NCI-H524 treated with DMSO at 0.1 percent for 48 hours (cell line): ENCODE data around the gene ZG16B.

Experiments used
- DNase-seq: peaks from one replicate; lab custom pipeline; 2025; lab: John Stamatoyannopoulos, UW

ZG16B gene

GRCh38 chr16:2806286-2806685, 23.8 kb upstream of the ZG16B start:
- no peak for DNase-seq

DNA sequence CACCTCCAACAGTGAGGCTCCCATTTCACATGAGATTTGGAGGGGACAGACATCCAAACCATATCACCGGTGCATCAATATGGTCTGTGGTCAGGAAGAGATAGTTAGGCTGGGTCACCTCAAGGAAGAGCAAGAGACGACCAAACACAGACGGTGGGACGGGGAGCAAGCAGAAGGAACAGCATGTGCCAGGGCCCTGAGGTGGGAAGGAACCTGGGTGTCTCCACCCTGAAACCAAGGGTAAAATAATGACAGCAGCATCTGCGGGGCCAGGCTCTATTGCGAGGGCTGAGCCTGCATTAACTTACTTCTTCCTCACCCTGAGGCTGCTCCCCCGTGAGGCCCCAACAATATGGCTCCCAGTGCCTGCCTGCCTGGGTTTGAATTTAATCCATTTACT, 21.9 kb upstream of the ZG16B start:
- DNase-seq: no peak

DNA sequence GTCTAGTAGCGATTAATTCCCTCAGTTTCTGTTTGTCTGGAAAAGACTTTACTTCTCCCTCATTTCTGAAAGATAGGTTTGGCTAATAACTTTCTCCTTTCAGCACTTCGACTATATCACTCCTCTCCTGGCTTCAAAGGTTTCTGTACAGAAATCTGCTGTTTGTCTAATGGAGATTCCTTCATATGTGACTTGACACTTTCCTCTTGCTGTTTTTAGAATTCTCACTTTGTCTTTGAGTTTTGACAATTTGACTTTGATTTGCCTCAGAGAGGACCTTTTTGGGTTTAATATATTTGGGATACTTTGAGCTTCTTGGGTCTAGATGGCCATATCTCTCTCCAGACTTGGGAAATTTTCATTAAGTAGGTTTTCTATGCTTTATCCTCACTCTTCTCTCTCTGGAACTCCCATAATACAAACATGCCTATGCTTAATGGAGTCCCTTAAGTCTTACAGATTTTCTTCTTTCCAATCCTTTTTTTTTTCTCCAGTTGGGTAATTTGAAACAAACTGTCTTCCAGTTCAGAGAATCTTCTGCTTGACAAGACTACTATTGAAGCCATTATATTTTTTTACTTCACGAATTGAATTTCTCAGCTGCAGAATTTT, 20.8 kb upstream of the ZG16B start:
- DNase-seq: no peak

DNA sequence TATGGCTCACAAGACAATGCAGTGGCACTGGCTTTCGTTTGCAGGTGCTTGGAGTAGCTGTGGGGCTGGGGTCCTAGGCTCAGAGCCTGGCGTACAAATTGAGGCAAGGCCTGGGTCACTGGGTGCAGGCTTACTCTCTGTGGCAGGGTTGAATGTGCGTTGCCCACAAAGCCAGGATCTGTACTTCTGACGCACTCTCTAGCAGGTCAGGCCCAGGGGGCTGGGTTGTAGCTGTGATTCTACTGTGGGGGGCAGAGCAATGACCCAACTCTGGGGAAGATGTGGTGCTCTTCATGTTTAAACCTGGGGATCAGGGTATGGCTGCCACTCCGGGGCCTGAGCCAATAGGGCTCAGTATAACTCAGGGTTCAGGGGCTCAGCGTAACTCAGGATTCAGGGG, 19.5 kb upstream of the ZG16B start:
- DNase-seq: no peak

DNA sequence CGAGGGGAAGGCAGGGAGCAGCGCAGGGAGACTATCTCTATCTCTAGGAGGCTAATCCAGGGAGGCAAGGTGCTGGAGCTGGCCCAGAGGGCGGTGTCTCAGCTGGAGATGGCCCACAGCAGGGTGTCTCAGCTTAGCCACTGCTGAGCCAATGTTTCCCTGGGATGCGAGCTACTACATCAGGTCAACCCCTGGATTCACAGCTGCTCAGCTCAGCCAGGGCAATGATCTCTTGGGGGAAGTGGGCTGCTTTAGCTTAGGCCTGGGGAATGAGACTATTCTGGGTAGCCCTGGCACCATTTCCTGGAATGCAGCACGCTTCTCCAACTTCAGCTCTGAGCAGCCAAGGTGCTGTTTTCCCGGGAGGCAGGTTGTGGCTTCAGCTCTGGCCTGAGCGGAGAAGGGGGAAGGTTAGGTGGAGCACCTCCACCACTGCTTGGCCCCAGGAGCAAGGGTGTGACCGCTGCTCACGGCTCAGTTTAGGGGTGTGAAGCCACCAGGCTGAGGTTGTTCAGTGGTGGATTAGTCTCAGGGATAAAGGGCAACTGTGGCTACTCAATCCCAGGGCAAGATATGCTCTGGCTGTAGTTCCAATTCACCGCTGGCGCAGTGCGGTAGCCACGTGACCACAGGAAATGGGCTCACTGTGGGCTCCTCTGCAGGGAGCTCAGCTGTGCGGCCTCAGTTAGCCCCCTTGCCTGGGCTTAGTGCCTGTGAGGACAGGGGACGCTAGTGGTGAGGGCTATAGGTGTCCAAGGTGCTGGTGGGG, 18.2 kb upstream of the ZG16B start:
- DNase-seq: no peak

DNA sequence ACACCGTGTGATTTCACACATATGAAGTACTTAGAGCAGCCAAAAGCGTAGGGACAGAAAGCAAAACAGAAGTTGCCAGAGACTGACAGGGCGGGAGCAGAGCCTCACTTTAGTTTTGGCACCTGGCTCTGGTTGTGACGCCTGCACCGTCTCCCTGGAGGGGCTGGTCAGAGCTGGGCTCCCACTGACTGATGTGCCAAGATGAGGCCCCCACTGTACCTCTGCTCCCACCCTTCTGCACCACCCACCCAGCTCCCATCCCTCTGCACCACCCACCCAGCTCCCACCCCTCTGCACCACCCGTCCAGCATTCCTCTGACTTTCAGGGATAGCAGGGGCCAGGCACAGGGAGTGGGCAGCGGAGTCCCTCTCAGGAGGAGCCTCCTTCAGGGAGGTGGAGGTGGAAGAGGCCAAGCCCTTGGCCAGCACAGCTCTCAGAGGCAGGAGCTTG, 16.3 kb upstream of the ZG16B start:
- DNase-seq: no peak

- no peak for DNase-seq
Measured at GRCh38 chr16:2814551-2815298, 15.4 kb upstream of the ZG16B start.

DNA sequence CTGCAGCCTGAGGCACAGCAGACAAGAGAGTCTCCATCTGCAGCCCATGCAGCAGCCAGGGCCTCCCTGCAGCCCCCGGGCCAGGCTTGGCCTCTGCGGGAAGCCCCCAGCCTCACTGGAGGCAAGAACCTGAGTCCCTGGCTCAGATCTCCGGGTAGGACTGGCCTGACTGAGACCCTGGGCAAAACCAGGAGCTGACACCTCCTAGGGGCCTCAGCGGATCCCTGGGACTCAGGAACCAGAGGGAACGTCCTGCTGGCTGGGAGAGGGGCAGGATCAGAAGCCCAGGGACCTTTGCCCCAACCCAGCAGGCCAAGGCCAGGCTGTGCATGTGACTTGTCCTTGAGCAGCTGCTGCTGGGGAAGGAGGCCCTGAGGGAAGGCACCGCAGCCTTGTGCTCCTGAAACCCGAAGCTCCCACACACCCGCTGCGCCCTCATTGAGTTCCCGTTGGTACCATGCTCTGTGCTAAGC, 14.8 kb upstream of the ZG16B start:
- no peak for DNase-seq

DNA sequence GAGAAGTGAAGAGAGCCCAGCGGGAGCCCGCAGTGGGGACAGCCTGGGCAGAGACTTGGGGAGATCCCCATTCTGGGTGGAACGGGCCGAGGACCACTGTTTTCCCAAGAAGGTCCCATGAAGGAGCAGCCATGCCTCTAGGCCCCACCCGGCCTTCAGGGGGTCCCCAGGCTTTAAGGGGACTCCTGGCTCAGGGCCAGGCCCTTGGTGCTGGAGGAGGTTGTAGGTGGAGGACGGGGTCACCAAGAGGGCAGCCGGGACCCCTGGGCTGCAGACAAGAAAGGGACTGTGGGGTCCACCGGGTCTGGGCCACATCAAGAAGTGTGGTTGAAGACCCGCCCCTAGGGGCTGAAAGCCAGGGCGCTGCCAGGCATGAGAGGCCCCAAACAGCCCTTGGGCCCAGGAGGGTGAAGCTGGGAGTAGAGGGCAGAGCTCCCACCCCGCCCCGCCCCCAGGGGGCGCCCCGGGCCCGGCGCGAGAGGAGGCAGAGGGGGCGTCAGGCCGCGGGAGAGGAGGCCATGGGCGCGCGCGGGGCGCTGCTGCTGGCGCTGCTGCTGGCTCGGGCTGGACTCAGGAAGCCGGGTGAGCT, 13.3 kb upstream of the ZG16B start, which contains the start of gene PRSS21:
TSS of gene PRSS21 (plus strand) at position 487 of the 589 bp plus-strand sequence. CDS start at position 519, 32 bp downstream.
- DNase-seq: no peak

DNA sequence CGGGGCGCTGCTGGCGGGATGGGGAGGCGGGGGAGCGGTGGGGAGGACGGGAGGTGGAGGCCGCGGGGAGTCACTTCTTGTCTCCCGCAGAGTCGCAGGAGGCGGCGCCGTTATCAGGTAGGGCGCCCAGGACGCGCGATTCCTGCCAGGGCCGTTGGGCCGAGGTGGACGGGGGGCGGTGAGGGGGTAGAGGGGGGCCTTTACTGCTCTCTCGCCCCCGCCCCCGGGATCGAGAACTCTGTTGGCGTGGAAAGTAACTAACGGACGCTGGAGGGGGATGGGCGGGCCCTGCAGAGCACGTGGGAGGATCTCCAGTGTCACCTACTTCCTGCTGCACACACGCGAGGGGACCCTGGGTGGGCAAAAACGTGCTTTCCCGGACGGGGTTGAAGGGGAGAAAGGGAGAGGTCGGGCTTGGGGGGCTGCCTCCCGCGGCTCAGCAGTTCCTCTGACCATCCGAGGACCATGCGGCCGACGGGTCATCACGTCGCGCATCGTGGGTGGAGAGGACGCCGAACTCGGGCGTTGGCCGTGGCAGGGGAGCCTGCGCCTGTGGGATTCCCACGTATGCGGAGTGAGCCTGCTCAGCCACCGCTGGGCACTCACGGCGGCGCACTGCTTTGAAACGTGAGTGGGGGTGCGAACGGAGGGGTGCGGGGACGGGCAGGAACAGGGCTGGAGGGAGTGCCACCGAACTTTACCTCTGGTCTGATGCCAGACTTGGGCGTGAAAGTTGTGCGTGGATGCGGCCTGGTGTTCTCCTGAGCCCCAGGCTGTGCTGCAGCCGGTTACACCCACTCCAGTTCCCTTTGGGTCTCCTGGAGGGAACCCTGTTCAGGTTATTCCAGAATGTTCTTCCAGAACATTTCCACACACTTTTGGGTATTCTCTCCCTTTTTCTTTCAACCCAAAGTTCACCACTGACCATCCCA, 12.5 kb upstream of the ZG16B start:
- no peak for DNase-seq

DNA sequence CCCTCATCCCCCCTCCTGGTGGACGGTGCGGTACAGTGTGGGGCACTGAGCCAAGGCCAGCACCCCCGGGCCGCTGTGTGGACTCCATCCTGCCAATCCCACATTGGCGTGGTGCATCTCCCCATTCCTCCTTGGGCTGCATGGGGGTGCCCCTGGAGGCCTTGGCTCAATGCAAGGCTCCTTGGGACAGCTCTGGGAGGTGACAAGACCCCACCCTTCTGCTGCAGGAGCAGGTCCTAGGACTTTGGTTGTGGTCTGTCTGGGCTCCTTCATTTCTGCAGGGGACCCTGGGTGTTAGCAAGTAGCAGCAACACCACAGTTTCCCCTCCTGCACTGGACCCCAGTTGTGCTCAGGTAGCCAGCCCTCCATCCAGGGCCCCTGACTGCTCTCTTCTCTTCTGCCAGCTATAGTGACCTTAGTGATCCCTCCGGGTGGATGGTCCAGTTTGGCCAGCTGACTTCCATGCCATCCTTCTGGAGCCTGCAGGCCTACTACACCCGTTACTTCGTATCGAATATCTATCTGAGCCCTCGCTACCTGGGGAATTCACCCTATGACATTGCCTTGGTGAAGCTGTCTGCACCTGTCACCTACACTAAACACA, 11.7 kb upstream of the ZG16B start:
- DNase-seq: no peak

DNA sequence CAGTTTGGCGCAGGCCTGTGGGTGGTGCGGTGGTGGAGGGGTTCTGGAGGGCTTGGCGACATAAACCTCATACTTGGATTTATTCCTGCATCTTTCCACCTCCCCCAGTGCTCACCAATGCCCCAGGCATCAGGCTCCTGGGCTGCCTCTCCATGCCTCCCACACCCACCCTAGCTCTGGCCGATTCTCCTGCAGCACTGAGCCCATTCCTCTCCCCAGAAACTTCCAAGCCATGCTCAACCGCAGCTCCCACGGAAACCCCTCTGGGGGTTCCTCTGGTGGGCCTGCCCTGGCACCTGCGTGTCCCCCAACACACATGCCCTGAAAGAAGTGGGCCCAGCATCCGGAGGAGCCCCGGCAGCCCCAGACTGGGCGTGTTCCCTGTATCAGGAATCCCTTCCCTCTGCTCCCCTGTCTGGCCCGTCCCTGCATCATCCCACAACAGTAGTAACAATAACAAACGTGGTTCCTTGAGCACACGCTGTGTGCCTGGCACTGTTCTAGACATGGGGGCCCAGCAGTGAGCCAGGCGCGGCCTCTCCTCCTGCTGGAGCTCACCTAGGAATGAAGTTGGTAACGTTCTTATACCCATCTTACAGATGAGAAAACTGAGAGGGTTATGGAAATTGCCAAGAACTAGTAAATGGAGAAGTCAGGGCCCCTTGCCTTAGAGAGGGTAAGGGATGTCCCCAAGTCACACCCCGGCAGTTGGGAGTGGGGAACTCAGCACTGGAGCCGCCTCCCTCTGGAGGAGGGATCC, 10.7 kb upstream of the ZG16B start:
- no peak for DNase-seq

- DNase-seq: no peak
Measured at GRCh38 chr16:2819939-2820835, 9.9 kb upstream of the ZG16B start.

- no peak for DNase-seq
Measured at GRCh38 chr16:2820836-2821486, 9.1 kb upstream of the ZG16B start.

GRCh38 chr16:2821487-2822157, 8.5 kb upstream of the ZG16B start:
- DNase-seq: no peak

DNA sequence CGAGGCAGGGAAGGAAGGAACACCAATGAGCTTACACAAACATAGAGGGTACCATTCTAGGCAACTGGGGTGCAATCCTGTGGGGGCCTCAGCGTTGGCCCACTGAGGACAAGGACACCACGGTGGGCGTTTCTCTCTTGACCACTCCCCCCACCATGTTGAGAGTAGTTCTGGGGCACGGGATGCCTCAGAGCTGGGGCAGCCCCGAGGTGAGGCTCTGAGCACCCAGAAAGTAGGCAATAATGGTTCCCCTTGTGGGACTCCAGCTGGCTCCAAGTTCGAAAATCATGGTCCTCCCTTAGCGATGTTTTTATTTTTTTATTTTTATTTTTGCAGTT, 8.0 kb upstream of the ZG16B start:
- no peak for DNase-seq

DNA sequence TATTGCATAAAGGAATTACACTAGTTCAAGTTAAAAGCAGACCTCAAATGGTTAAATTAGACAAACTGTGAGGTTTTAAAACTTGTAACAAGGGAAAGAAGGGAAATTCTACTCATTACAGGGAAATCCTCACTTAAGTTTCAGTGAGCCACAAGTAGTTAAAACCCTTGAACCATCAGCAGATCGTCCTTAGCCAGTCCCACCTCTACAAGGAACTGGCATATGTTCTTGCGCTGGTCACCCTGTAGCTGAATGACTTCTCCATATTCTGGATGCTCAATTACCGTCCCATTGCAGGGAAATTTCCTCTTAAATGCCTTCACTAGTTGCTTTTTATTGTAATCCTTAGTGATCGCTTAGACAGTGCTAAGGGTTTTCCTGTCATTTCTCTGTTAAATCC, 7.6 kb upstream of the ZG16B start:
- DNase-seq: no peak

- DNase-seq: no peak
Measured at GRCh38 chr16:2824626-2825025, 5.5 kb upstream of the ZG16B start.
